OCI-LY7 (cell line): ENCODE measurements around the gene P3R3URF.

Experiments used
- EZH2phosphoT487 ChIP-seq: fragments of 200-600 bp; sonication (generic); IDR thresholded peaks from 2 replicates; pipeline ENCODE4 v1.6.1; 2018; ENCODE audit warnings: low read depth, borderline replicate concordance, mild to moderate bottlenecking, mixed run types, antibody characterized with exemption, low read length, moderate library complexity, mixed read lengths
- TF ChIP-seq, protein P1 (sequence below): fragments of 200-600 bp; sonication (generic); conservative IDR thresholded peaks from 2 replicates; pipeline ENCODE4 v1.5.1; 2014; ENCODE audit warnings: mild to moderate bottlenecking, antibody characterized with exemption, low read length, moderate library complexity, mixed read lengths

DNA sequence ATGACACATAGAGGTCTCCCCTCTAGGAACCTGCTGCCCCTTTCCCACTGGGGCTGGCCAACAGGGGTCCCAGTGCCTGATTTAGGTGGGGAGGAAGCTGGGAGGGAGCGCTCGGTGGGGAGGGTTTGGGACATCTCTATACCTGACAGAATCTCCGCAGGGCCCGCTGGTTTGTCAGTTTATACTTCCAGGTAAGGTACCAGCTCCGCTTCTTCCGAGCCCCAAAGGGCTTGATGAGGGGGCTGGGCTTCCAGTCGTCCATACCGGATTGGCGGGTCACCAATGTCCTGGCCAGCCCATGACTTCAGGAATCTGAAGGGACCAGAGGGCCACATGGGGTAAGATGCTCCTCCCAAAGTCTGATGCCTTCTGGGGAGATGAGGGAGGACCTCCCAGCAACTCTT is 21.3 kb upstream of the P3R3URF start:
- TF ChIP-seq, protein P1, sequence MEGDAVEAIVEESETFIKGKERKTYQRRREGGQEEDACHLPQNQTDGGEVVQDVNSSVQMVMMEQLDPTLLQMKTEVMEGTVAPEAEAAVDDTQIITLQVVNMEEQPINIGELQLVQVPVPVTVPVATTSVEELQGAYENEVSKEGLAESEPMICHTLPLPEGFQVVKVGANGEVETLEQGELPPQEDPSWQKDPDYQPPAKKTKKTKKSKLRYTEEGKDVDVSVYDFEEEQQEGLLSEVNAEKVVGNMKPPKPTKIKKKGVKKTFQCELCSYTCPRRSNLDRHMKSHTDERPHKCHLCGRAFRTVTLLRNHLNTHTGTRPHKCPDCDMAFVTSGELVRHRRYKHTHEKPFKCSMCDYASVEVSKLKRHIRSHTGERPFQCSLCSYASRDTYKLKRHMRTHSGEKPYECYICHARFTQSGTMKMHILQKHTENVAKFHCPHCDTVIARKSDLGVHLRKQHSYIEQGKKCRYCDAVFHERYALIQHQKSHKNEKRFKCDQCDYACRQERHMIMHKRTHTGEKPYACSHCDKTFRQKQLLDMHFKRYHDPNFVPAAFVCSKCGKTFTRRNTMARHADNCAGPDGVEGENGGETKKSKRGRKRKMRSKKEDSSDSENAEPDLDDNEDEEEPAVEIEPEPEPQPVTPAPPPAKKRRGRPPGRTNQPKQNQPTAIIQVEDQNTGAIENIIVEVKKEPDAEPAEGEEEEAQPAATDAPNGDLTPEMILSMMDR = no peak
- TF ChIP-seq EZH2phosphoT487 = no peak
